ENCODE data around the gene PSMG4.

The PSMG4 gene

DNA sequence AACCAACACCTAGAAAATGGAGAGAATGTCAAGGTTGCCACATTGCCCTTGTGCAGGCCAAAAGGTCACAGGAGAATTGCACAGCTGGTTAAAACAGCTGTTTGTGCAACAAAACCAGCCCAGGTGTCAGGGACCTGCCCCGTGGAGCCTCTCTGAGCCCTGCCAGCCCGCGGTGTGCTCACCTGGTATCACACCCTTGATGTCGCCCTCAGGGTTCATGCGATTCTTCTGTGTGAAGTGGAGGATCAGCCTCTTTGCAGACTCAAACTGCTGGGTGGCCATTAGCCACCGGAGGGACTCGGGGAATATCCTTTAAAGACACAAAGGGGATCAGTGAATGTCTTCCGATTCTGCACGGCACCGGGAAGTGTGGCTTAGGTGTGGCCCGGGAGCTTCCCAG, 39.2 kb downstream of the PSMG4 start:
- H4K20me1 ChIP-seq (ENCODE audit: low read depth, low read length), result no peaks in the 10 kb centered on the region
- no peaks in the 10 kb centered on the region for H3K9me3 ChIP-seq (ENCODE audit: insufficient read depth, low read length)
- H3K36me3 ChIP-seq (ENCODE audit: low read length), result no peaks in the 10 kb centered on the region
- no peak overlapping the region for H2AFZ ChIP-seq (ENCODE audit: low read depth, low read length, severe bottlenecking)
- H3K9ac ChIP-seq (ENCODE audit: low read length), result no peak overlapping the region
- no peaks in the 10 kb centered on the region for H3K9me2 ChIP-seq (replicated peaks; ENCODE audit: insufficient read depth, low read length)
- no peaks in the 10 kb centered on the region for H3F3A ChIP-seq (ENCODE audit: insufficient read depth)
- H3K4me3 ChIP-seq (ENCODE audit: insufficient read depth, low read length, poor library complexity, severe bottlenecking), result no peak overlapping the region
- H3K79me2 ChIP-seq (ENCODE audit: insufficient read depth, low read length), result no peaks in the 10 kb centered on the region
- no peak overlapping the region for H3K4me2 ChIP-seq (ENCODE audit: low read depth, low read length, poor library complexity, severe bottlenecking)
- 0 out of 2 replicates have a peak, but pooled peaks cover 3% of the 10 kb centered on the region for H3K27me3 ChIP-seq (ENCODE audit: low read length)
- H3K27ac ChIP-seq (ENCODE audit: low read depth, low read length), result no peak overlapping the region
- TF ChIP-seq, protein P1, sequence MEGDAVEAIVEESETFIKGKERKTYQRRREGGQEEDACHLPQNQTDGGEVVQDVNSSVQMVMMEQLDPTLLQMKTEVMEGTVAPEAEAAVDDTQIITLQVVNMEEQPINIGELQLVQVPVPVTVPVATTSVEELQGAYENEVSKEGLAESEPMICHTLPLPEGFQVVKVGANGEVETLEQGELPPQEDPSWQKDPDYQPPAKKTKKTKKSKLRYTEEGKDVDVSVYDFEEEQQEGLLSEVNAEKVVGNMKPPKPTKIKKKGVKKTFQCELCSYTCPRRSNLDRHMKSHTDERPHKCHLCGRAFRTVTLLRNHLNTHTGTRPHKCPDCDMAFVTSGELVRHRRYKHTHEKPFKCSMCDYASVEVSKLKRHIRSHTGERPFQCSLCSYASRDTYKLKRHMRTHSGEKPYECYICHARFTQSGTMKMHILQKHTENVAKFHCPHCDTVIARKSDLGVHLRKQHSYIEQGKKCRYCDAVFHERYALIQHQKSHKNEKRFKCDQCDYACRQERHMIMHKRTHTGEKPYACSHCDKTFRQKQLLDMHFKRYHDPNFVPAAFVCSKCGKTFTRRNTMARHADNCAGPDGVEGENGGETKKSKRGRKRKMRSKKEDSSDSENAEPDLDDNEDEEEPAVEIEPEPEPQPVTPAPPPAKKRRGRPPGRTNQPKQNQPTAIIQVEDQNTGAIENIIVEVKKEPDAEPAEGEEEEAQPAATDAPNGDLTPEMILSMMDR (IDR thresholded peaks at IDR 0.05; ENCODE audit: insufficient read depth, low read length, poor library complexity, severe bottlenecking), result no peak
- TF ChIP-seq EZH2phosphoT487 (conservative IDR thresholded peaks at IDR 0.05; ENCODE audit: low read length), result no peak

DNA sequence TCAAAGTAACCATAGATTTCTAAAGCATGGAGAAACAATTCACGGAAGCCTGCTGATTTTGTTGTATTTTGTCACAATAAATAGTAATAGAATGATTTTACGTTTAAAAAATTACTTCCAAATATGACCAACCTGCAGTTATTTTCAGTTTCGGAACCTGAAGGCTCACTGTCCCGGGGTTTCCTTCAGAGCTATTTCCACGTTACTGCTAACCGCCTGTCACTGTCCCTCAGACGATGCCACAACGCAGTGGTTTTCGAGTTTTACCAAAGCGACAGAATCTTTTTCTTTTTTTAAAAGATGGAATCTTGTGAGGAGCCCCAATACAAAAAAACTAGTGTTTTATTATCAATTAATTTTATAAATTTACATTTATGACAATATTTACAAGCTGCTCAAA, 40.5 kb downstream of the PSMG4 start:
- H3K9ac ChIP-seq (ENCODE audit: low read length), result no peak overlapping the region
- no peaks in the 10 kb centered on the region for H3K9me2 ChIP-seq (replicated peaks; ENCODE audit: insufficient read depth, low read length)
- no peaks in the 10 kb centered on the region for H3F3A ChIP-seq (ENCODE audit: insufficient read depth)
- no peak overlapping the region for H3K4me2 ChIP-seq (ENCODE audit: low read depth, low read length, poor library complexity, severe bottlenecking)
- no peak overlapping the region for H3K4me3 ChIP-seq (ENCODE audit: insufficient read depth, low read length, poor library complexity, severe bottlenecking)
- no peak overlapping the region for H3K27ac ChIP-seq (ENCODE audit: low read depth, low read length)
- no peak for TF ChIP-seq EZH2phosphoT487 (conservative IDR thresholded peaks at IDR 0.05; ENCODE audit: low read length)
- TF ChIP-seq, protein P1 (IDR thresholded peaks at IDR 0.05; ENCODE audit: insufficient read depth, low read length, poor library complexity, severe bottlenecking), result no peak
- H4K20me1 ChIP-seq (ENCODE audit: low read depth, low read length), result no peaks in the 10 kb centered on the region
- H2AFZ ChIP-seq (ENCODE audit: low read depth, low read length, severe bottlenecking), result no peak overlapping the region
- no peaks in the 10 kb centered on the region for H3K9me3 ChIP-seq (ENCODE audit: insufficient read depth, low read length)
- no peaks in the 10 kb centered on the region for H3K36me3 ChIP-seq (ENCODE audit: low read length)
- H3K27me3 ChIP-seq (ENCODE audit: low read length), result 0 out of 2 replicates have a peak, but pooled peaks cover 3% of the 10 kb centered on the region
- no peaks in the 10 kb centered on the region for H3K79me2 ChIP-seq (ENCODE audit: insufficient read depth, low read length)

DNA sequence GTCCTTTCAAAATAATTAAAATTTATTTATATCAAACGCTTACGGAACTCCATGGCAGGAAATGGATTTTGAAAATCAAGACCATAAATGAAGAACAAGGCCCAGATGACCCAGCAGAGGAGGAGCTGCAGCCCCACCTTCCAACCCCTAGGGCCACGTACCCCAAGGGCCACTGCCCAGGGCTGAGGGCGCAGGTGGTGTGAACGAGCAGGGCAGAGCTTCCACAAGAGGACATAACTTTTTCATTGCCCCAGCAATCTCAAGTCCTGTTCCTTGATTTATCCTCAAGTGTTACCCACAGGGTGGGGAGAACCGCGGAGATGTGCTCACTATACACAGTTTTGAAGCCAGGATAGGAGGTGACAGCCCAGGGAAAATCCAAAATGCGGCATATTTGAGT, 42.8 kb downstream of the PSMG4 start:
- Histone ChIP-seq H3F3A (ENCODE audit: insufficient read depth) (no peaks in the 10 kb centered on the region), H4K20me1 (ENCODE audit: low read depth, low read length) (no peaks in the 10 kb centered on the region), H3K27ac (ENCODE audit: low read depth, low read length) (no peak overlapping the region), H2AFZ (ENCODE audit: low read depth, low read length, severe bottlenecking) (no peak overlapping the region), H3K4me2 (ENCODE audit: low read depth, low read length, poor library complexity, severe bottlenecking) (no peak overlapping the region), H3K9me2 (replicated peaks; ENCODE audit: insufficient read depth, low read length) (no peaks in the 10 kb centered on the region), H3K9ac (ENCODE audit: low read length) (no peak overlapping the region), H3K36me3 (ENCODE audit: low read length) (no peaks in the 10 kb centered on the region), H3K79me2 (ENCODE audit: insufficient read depth, low read length) (no peaks in the 10 kb centered on the region), H3K9me3 (ENCODE audit: insufficient read depth, low read length) (no peaks in the 10 kb centered on the region), H3K27me3 (ENCODE audit: low read length) (0 out of 2 replicates have a peak, but pooled peaks cover 3% of the 10 kb centered on the region), H3K4me3 (ENCODE audit: insufficient read depth, low read length, poor library complexity, severe bottlenecking) (no peak overlapping the region)
- TF ChIP-seq, protein P1 (IDR thresholded peaks at IDR 0.05; ENCODE audit: insufficient read depth, low read length, poor library complexity, severe bottlenecking), result no peak
- TF ChIP-seq EZH2phosphoT487 (conservative IDR thresholded peaks at IDR 0.05; ENCODE audit: low read length), result no peak
